ENCODE results near the gene SSTR5.
"Not testable (repeated sequence)": the region's sequence is repeated elsewhere in the genome, so short reads cannot be mapped to it uniquely, and the experiment has no call there.

DNA sequence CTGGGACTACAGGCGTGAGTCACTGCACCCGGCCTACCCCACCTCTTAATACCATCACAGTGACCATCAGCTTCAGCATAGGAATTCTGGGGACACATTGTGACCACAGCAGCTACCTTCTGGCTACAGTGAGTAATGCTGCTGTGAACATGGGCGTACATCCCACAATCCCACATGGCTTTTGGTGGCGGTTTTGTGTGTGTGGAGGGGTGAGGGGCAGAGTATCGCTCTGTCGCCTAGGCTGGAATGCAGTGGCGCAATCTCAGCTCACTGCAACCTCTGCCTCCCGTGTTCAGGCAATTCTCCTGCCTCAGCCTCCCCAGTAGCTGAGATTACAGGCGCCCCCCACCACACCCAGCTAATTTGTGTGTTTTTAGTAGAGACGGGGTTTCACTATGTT, 13.9 kb downstream of the SSTR5 start:
- TF ChIP-seq, protein P1, sequence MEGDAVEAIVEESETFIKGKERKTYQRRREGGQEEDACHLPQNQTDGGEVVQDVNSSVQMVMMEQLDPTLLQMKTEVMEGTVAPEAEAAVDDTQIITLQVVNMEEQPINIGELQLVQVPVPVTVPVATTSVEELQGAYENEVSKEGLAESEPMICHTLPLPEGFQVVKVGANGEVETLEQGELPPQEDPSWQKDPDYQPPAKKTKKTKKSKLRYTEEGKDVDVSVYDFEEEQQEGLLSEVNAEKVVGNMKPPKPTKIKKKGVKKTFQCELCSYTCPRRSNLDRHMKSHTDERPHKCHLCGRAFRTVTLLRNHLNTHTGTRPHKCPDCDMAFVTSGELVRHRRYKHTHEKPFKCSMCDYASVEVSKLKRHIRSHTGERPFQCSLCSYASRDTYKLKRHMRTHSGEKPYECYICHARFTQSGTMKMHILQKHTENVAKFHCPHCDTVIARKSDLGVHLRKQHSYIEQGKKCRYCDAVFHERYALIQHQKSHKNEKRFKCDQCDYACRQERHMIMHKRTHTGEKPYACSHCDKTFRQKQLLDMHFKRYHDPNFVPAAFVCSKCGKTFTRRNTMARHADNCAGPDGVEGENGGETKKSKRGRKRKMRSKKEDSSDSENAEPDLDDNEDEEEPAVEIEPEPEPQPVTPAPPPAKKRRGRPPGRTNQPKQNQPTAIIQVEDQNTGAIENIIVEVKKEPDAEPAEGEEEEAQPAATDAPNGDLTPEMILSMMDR (IDR thresholded peaks at IDR 0.05; ENCODE audit: low read length): not testable (repeated sequence)
- not testable (repeated sequence) for TF ChIP-seq EZH2 (optimal IDR thresholded peaks at IDR 0.05; ENCODE audit: low read depth, low read length)
